ENCODE data around the gene DNAL1. TPM values are rescaled to one million over a fixed set of nuclear protein-coding genes. Genes with fewer than 3 reads are reported as not detected.

DNAL1 gene
- total and polyA plus RNA-seq, 2 of the 4 experiments (the other 2 are of a cell fraction): 4.5 to 5.4 TPM

- 0 out of 2 replicates have a peak within 1 kb of the TSS, but pooled peaks have one; percentile 66 for H3K23ac ChIP-seq (ENCODE audit: low read depth, low read length)
- no peak within 1 kb of the TSS; the same call in 1 of the 2 replicates for H3K14ac ChIP-seq (replicated peaks; ENCODE audit: low read depth, low read length)
- H3K9me3 ChIP-seq (ENCODE audit: control insufficient read depth, insufficient read depth, low read length): no peaks in the 10 kb centered on the region; the same call in 1 of the 2 replicates
- H3K4ac ChIP-seq (ENCODE audit: low read depth, low read length): peak within 1 kb of the TSS; percentile 25
- peak within 1 kb of the TSS; percentile 46; the same call in 1 of the 2 replicates for H4K91ac ChIP-seq (ENCODE audit: insufficient read depth, low read depth, low read length)
- no TSS peak for BruUV-seq (replicated peaks)
- H2BK5ac ChIP-seq (ENCODE audit: low read depth, low read length, poor library complexity, severe bottlenecking): peak within 1 kb of the TSS; percentile 69
- peak within 1 kb of the TSS; percentile 93 for H2AFZ ChIP-seq (replicated peaks; ENCODE audit: low read length, poor library complexity)
- peak within 1 kb of the TSS; percentile 42; the same call in 1 of the 2 replicates for H3K18ac ChIP-seq (ENCODE audit: low read depth, low read length)
- DNase-seq: peak; percentile 64
- no peaks in the 10 kb centered on the region for H4K20me1 ChIP-seq (ENCODE audit: insufficient read depth, low read length)
- H3K4me2 ChIP-seq (ENCODE audit: low read depth, low read length): peak within 1 kb of the TSS; percentile 77
- 2% methylated on average over 67 of the region's 84 CpGs; no CpG with 5 or more reads in 1 of the 2 experiments for WGBS, 2 experiments (ENCODE audit: extremely low coverage in 2 of 2, insufficient read length in 1 of 2)
- peak within 1 kb of the TSS; percentile 85 for H2AK9ac ChIP-seq (replicated peaks; ENCODE audit: low read depth, low read length, poor library complexity)
- no peaks in the 10 kb centered on the region for H3K79me1 ChIP-seq (ENCODE audit: low read depth in 1 of 2, low read length in 2 of 2)
- no peak within 1 kb of the TSS for H2AK5ac ChIP-seq (ENCODE audit: low read depth, low read length)
- H2BK120ac ChIP-seq (ENCODE audit: low read depth, low read length): peak within 1 kb of the TSS; percentile 35; the same call in 1 of the 2 replicates
- 0 out of 2 replicates have a peak, but pooled peaks cover 3% of the 10 kb centered on the region for H3K27me3 ChIP-seq (ENCODE audit: control insufficient read depth, insufficient read depth, low read length)
- intact Hi-C loops (cut with micrococcal nuclease) (loop anchor here (5.0 kb wide), 1 partner anchor 120 kb away; the partner anchor contains the start of gene RIOX1), dilution Hi-C loops (cut with HindIII; ENCODE audit: low sequenced_read_pairs, unreplicated experiment) (no loop called here), in situ Hi-C loops (cut with MboI; ENCODE audit: low sequenced_read_pairs) (no loop called here)
- H4K5ac ChIP-seq (ENCODE audit: low read depth, low read length): peak within 1 kb of the TSS; percentile 65
- no peak within 1 kb of the TSS for H3K56ac ChIP-seq (ENCODE audit: extremely low read depth, insufficient read depth, low read length)
- peak; percentile 96 for ATAC-seq (ENCODE audit: low read depth)
- ChIA-PET CTCF (no interaction called here), POLR2A (ENCODE audit: unreplicated experiment) (no interaction called here)
- H3K9me1 ChIP-seq (ENCODE audit: insufficient read depth, low read length): no peaks in the 10 kb centered on the region
- H2BK20ac ChIP-seq (ENCODE audit: low read depth, low read length): no peak within 1 kb of the TSS
- H4K8ac ChIP-seq (ENCODE audit: low read depth in 2 of 2, low read length in 2 of 2): peak within 1 kb of the TSS; percentile 61 to 83; a peak in 3 of 4 replicates
- H2BK15ac ChIP-seq (ENCODE audit: low read depth, low read length): no peak within 1 kb of the TSS
- H3K36me3 ChIP-seq (ENCODE audit: control insufficient read depth, insufficient read depth, low read length): no peaks in the 10 kb centered on the region
- no peaks in the 10 kb centered on the region for H3K4me1 ChIP-seq (ENCODE audit: control insufficient read depth, insufficient read depth, low read length)
- H3K9ac ChIP-seq (ENCODE audit: low read depth, low read length): peak within 1 kb of the TSS; percentile 71
- peak within 1 kb of the TSS; percentile 63 for H3K27ac ChIP-seq (ENCODE audit: insufficient read depth, low read length)
- H3K4me3 ChIP-seq (ENCODE audit: insufficient read depth, low read depth, low read length): peak within 1 kb of the TSS; percentile 77
- TF ChIP-seq POLR2A (IDR thresholded peaks at IDR 0.05; ENCODE audit: low read depth, low read length): no peak
- no peak for TF ChIP-seq NFE2L2 (IDR thresholded peaks at IDR 0.05; ENCODE audit: low read depth, low read length)
- TF ChIP-seq RCOR1 (IDR thresholded peaks at IDR 0.05; ENCODE audit: insufficient replicate concordance, low read length): no peak
- TF ChIP-seq MXI1 (IDR thresholded peaks at IDR 0.05; ENCODE audit: borderline replicate concordance, low read depth, low read length): no peak; the same call in 1 of the 2 replicates
- TF ChIP-seq CHD1 (IDR thresholded peaks at IDR 0.05; ENCODE audit: low read depth, low read length): no peak
- no peak for TF ChIP-seq RFX5 (IDR thresholded peaks at IDR 0.05; ENCODE audit: low read depth, low read length)
- TF ChIP-seq CTCF (conservative IDR thresholded peaks at IDR 0.05; ENCODE audit: low read depth, low read length): no peak
- no peak for TF ChIP-seq BHLHE40 (IDR thresholded peaks at IDR 0.05; ENCODE audit: low read depth, low read length)
- TF ChIP-seq MAZ (IDR thresholded peaks at IDR 0.05; ENCODE audit: borderline replicate concordance, low read depth, low read length): no peak
- no peak for TF ChIP-seq ELK1 (IDR thresholded peaks at IDR 0.05; ENCODE audit: borderline replicate concordance, low read depth, low read length)
- TF ChIP-seq FOS (IDR thresholded peaks at IDR 0.05; ENCODE audit: low read depth, low read length): no peak
- no peak for TF ChIP-seq SMC3 (IDR thresholded peaks at IDR 0.05; ENCODE audit: low read depth, low read length)
- no peak for TF ChIP-seq CEBPB (IDR thresholded peaks at IDR 0.05; ENCODE audit: low read depth, low read length)
- no peak for TF ChIP-seq USF2 (IDR thresholded peaks at IDR 0.05; ENCODE audit: low read depth, low read length)
These were observed 32.3 kb upstream of the DNAL1 start, which contains the start of gene ACOT6 for GRCh38 chr14:73612339-73613045. TSS of gene ACOT6 (plus strand) at chr14:73612517. CDS start at chr14:73612572, 55 bp downstream.

Data from IMR-90 (cell line).